OCI-M2 (cell line): Measurements from ENCODE around the gene CRYZL1.

ENCODE experiments used
- DNase-seq: peaks from one replicate; lab custom pipeline; 2025; ENCODE audit not compliant: unreplicated experiment; lab: John Stamatoyannopoulos, UW

The CRYZL1 gene

DNA sequence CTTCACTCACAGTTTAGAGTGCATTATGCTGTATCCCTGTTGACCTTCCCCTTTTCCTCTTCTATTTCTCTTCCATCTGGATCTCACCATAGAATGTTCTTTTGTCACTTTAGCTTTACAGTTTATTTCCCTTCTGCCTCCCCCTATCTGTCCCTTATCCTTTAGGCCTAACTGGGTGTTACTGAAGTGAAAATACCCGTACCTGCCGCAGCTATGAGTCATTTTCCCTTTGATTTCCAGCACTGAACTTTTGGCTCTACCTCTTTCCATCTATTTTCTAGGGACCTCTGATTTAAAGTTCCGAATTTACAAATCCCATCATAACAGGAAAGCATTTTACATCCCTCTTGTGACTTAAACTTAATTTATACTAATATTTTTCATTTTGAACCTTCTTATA lies 20.5 kb upstream of the CRYZL1 start:
- DNase-seq: no peak

DNA sequence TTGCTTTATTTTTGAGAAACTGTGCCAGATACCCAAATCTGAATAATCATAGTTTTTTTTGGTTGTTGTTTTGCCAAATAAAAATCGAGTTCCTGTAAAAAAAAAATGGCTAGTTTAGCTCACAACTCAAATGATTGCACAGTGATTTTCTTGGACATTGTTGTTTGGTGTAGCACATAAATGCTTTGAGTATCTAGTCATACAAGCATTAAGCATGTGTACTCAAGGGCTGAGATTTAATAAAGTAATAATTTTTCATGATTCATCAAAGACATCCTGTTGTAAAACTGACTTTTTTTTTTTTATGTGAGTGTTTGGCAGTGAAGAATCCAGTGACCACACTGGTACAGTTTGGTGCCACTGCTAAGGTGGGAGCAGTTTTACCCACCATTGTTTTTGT lies 19.6 kb upstream of the CRYZL1 start:
- no peak for DNase-seq

DNA sequence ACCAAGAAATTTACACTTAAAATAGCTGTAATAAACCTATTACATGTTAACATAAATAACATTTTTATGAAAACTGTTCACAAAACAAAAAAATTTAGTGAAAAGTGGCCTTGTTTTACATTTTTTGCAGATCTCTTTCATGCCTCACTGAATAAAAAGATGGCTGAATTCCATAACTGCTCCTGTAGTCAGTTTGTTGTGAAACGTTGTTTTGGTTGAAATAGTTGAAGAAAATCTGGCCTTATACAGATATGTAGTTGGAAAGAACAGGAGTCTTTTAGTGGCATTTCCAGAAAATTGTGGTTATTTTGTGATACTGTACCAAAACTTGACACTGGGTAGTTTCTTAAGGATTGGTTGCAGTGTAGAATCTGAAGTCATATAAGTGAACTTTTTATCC lies 18.9 kb upstream of the CRYZL1 start:
- no peak for DNase-seq

DNA sequence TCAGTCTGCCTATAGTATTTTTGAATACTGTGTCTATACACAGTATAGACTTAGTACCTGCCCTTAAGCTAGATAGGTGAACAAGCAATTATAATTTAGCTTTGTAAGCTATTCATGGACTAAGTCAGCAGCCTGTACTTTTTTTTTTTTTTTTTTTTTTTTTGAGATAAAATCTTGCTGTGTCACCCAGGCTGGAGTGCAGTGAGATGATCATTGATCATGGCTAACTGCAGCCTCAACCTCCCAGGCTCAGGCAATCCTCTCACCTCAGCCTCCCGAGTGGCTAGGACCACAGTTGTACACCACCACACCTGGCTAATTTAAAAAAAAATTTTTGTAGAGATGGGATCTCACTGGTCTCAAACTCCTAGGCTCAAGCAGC lies 18.0 kb upstream of the CRYZL1 start:
- no peak for DNase-seq

DNA sequence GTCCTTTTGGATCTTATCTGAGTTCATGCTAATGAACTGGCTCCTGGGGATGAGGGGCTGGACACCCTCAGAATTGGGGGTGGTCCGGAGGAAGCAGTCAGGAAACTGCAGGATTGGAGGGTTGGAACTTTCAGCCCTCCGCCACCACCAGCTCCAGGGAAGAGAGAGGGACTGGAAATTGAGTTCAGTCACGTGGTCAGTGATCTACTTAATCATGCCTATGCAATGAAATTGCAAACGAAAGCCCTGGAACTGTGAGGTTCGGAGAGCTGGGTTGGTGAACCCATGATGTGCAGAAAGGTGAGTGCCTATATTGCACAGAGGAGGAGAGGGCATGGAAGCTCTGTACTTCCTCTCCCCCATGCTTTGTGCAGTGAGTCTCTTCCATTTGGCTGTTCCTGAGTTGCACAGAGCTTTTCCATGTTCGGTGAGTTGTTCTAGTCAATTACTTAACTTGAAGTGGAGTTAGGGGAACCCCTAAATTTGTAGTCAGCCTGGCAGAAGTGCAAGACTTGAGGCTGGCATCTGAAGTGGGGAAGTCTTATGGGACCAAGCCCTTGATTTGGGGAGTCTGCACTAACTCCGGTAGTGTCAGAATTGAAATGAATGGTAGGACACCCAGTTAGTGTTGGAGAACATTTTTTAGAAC lies 17.5 kb upstream of the CRYZL1 start:
- no peak for DNase-seq

DNA sequence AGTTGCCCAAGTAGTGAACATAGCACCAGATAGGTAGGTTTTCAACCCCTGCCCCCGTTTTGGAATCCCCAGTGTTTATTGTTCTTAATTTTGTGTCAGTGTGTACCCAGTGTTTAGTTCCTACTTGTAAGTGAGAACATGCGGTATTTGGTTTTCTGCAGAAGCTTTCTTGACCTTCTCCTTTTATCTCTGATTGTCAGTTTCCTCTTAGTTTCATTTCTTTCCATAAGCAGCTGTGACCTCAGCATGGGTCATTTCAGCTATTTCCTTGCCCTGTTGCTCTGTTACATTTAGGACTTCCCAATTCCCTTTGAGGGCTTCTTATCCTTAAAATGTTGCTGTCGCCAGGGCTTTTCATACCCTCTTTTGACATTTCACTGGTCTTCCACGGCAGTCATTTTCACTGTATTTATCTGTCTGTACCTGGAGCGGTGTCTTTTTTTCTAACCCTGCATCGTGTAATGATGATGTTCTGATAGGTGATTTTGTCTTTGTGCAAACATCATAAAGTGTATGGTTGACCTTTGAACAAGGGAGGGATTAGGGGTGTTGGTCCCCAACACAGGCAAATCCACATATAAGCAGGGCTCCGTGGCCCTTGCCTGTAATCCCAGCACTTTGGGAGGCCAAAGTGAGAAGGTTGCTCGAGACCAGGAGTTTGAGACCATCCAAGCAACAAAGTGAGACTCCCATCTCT lies 15.7 kb upstream of the CRYZL1 start:
- DNase-seq: peak; percentile 54

DNA sequence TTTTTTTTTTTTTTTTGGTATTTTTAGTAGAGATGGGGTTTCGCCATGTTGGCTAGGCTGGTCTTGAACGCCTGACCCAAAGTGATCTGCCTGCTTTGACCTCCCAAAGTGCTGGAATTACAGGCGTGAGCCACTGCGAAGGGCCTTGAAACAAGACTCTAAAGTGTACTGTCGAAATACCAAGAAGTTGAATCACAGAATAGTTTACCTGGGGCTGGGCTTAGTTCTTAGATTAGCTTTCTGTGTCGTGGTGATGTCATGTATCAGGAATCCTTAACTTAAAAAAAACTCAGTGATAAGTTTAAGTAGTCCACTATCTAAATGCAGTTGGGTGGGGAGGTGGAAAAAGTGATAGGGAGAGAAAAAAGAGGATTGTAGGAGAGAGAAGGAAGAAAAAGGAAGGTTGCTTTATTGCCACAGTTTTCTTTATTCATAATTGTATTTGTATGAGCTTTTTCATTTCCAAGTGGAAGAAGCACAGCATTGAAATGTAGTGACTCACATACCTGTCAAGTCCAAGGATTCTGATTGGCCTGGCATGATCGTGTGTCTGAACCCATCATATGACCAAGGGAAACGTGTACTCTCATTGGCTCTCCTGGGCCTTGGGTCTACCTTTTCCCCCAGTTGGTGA lies 14.2 kb upstream of the CRYZL1 start:
- DNase-seq: no peak

DNA sequence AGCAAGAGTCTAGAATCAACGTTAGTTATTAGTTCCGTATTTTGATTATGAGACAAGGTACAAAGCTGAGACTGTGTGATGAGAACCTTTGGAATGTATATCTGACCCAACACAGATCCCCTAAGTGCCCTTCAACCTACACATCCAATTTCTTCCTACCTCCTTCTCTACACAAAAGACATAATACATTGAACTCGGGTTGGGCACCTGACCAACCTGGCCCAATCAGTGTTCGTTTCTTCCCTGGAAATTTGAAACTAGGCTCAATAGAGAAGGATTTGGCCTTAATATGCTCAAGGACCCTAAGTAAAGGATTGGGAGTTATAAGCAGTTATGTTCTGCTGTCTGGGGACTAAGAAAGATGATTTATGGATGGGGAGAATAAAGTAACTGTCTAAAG lies 12.9 kb upstream of the CRYZL1 start:
- DNase-seq: no peak

DNA sequence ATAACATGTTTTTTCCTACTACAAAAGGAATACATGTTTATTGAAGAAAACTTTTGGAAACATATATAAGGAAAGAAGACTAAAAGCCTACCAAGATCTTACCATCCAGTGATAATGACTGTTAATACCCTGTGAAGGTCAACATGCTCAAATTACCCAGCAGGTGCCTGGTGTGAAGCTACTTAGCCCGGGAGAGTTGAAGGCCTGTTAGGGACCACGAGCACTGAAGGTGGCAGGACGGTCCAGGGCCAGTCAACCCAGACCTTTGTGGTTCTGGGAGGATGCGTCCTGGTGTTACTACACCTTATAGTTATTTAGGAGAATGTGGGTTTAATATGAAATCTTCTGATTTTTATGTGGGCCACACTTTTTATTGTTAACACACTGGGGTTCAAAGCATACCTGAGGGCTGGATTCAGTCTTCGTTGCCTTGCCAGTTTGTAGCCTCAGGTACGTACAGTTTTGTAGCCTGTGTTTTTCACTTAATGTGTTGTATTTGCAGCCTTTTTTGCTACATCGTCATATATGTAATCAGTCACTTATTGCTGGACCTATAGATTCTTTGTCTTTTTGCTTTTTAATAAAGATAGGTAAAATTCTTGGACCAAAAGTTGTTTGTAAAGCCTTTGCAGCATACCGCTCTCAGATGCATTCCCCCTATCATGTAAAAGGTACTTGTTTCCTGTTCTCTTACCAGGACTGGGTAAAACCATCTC lies 10.6 kb upstream of the CRYZL1 start:
- no peak for DNase-seq

DNA sequence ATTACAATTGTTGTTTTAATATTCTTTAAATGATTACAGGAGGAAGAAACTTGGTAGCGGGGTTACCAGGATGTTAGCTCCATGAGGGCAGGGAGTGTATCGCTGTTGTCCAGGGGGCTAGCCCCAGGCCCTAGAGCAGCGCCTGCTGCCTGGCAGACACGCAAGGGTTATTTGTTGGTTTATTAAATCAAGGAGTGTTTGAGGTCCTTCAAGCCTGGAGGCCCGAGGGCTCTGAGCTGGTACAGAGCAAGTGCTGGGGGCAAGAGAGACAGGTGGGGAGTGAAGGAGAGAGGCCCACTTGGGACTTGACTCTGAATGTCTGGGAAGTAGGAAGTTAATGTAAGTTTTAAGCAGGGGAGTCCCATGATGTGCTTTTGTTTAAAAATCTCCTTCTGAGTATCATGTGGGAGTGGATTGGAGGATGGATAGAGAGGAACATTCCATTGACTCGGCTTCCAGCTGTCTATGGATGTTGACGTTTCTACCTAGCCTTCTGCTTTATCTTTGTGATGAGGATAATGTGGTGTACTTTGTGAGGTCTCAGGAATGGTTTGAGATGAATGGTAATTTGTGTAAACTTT lies 9.5 kb upstream of the CRYZL1 start:
- DNase-seq: no peak

DNA sequence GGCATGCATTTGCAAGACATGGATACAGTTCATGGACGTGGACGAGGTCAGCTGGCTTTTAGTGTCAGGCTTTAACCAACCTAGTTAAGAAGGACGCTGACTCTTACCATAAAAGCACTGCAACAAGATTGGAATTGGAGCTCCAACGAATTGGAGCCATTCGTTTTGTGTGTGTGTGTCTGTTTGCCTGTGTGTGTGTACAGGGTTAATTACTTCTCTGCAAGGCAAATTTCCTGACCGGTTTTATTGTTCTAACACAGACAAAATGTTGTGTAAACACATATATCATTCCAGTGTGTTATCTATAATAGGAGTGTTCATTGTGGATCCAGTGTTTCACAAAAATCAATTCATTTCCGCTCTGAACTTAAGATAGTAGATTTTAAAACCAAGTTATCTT lies 8.7 kb upstream of the CRYZL1 start:
- DNase-seq: no peak

DNA sequence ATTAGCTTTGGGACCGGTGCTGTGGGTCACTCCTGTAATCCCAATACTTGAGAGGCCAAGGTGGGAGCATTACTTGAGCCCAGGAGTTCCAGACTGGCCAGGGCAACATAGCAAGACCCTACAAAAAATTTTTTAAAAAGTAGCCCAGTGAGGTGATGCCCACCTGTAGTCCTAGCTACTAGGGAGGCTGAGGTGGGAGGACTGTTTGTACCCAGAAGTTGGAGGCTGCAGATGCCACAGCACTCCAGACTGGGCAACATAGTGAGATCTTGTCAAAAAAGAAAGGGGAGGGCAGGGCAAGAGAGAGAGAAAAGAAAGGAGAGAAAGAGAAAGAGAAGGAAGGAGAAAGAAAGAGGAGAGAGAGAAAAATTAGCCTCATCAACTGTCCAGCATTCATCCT lies 7.0 kb upstream of the CRYZL1 start:
- DNase-seq: no peak

DNA sequence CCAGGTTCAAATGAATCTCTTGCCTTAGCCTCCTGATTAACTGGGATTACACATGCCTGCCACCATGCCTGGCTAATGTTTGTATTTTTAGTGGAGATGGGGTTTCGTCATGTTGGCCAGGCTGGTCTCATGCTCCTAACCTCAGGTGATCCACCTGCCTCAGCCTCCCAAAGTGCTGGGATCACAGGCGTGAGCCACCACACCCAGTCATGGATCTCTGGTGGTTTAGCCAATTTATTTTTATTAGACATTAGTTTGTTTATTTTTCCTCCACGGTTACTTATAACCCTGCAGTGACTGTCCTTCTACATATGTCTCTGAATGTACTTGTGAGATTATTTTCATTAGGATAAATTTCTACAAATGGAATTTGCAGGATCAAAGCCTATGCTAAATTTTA lies 6.0 kb upstream of the CRYZL1 start:
- DNase-seq: no peak

DNA sequence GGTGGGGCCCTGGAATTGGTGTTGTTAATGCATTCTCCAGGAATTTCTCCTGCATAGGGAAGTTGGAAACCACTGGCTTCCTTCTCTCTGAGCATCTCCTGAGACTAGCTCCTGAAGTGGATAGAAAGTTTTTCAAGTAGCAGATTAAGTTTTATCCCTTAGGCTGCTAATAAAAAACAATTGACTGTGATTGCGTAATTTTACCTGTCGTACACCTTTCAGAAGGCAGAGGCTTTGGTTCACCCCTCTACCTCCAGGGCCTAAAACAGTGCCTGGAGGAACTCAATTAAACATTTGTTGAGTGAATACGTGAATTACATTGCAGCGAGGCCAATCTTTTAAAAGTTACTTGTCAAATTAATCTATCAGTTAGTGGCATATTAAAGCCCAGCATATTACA lies 4.2 kb upstream of the CRYZL1 start:
- DNase-seq: no peak

DNA sequence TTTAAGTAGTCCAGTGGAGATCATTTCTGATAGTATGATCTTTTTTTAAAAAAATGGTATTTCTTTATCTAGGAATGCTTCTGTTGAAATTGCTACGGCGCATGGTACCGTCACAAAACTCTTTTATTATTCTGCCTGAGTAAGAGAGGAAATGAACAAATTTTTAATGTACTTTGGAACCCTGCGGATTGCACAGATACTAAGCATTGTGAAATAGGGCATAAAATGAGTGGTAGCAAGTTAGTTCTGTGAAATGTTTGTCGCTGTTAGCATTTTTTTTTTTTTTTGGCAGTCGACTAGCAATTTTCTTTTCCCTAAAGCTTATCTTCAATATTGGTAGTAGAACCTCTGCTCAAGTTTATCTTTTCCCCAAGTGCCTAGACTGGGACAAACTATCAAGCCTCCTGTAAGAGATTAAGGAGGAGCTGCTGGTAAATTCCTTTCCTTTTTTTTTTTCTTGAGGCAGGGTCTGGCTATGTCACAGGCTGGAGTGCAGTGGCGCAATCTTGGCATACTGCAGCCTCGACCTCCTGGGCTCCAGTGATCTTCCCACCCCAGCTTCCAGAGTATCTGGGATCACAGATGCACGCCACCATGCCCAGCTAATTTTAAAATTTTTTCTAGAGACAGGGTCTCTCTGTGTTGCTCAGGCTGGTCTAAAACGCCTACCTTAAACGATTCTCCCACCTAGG lies 3.0 kb upstream of the CRYZL1 start:
- no peak for DNase-seq

DNA sequence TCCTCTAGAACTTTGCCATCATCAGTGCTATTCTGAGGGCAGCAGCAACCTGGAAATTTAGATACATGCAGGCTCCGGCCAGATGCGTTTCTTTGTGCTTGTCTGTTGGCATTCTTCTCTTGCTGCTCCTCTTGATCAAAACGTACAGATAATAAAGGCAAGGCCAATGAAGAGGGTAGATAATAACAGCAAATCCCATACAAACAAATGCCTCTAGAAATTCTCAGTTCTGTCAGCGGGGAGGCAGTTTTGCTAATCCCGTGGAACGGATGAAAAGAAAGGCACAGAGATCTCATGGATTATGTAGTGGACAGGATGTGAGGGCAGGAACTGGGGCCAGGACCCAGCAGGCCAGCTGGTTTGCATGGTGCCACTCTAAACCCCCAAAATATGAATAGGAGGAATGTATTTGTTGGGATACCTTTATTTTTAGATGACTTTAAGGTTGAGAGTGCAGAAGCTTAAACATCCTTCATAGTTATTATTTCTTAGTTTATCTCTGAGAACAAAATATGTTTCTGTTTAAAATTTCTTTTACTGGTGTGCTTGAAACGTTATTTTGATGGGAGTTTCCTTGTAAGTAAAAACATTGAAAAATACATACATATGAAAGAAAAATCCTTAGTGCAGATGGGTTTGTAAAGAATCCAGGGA lies 2.2 kb upstream of the CRYZL1 start:
- DNase-seq: no peak

DNA sequence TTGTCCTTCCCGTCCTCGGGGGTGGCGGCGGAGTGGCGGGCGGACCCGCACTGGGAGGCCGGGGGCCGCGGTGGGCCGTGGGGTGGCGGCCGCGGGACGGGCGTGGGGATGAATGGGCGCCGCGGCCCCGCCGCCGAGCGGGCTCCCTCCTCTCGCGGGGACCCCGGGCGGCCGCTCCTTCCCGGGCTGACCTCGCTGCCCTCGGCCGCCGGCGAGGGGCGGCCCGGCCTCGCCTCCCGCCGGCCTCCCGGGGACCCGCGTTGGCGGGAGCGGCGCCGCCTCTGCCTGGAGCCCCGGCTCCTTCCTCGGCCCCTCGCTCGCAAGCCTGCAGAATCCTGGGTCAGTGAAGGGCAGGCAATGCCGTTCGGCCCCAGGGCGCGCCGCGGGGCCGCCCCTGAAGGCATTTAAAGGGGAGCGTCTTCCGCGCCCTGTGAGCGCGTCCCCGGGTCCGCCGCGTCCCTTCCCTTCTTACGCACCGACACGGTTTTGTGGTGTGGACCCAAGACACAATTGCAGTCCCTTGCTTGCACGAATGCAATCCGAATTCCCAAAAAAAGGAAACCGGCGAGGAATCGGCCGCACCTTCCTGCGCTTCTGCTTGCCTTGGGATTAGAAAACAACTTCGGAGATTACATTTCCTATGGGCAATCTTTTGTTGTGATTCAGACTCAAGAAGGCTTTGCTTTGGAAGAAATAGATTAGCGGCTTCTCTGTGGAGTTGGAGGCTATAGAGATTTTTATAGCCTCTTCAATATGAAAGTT lies 1.5 kb upstream of the CRYZL1 start:
- DNase-seq: no peak

DNA sequence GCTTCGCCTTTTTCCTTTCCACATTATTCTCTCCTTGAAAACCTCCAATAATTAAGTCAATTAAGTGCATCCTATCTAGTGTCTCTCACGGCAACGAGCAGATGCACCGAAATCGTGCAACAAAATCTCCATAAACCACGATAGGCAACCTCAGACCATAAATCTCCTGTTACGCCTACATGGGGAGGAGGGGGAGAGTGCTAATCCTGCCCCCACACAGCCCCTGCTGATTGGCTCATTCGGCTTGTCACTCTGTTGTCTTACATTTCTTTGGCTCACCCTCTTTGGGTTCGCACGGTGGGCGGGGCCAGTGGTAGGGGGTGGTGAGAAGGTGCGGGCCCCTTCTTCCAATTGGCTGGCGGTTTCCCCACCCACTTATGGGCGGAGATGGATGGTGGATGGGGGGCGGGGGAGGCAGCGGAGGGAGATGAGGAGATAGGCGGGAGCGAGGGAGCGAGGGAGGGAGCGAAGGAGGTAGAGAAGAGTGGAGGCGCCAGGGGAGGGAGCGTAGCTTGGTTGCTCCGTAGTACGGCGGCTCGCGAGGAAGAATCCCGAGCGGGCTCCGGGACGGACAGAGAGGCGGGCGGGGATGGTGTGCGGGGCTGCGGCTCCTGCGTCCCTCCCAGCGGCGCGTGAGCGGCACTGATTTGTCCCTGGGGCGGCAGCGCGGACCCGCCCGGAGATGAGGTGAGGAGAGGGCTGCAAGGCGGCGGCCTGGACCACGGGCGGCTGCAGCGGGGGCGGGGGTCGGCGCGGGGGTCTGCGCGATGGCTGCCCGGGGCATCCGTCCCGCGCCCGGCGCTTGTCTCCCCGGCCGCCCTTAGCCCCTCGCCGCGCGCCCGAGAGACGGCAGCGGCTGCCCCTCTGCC lies 720 bp upstream of the CRYZL1 start, which contains the start of gene ITSN1:
TSS of gene ITSN1 (plus strand) at position 475 of the 869 bp plus-strand sequence. CDS start 76,328 bp downstream, outside the sequence.
- DNase-seq: peak; percentile 97
